Cerebellar cortex (tissue), 1 donor: ENCODE data around the gene LTC4S.

Experiments
- DNase-seq: peaks from one replicate; pipeline ENCODE4 v3.0.0-alpha.2; 2015; ENCODE audit warnings: low spot score

Gene LTC4S

GRCh38 chr5:179812135-179812825 is 18.5 kb downstream of the LTC4S start:
- peak; percentile 96 for DNase-seq

DNA sequence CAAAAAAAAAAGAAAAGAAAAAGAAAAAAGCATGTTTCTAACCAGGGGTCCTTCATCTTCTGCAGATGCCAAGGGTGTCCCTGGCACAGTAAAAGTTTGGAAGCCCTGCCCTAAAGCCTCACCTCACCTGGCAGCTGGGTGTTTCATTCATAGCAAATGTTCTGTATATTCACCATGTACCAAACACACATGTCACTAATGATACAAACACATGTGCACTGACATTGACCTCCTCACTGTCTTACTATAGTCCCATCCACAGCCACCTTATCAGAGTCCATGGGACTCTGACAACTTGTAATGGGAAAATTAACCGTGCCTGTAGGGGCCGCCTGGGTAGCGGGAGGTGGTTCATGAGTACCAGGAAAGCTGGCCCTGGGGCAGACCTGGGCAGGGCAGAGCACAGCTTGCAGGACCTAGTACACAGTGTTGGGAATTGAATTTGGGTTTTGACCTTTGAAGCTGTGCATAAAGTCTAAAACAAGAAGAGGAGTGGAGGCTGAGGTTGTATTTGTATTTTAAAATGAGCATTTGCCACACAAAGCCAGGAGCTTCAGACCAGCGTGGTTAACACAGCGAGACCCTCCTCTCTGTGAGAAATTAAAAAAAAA is 19.3 kb downstream of the LTC4S start:
- DNase-seq: no peak

DNA sequence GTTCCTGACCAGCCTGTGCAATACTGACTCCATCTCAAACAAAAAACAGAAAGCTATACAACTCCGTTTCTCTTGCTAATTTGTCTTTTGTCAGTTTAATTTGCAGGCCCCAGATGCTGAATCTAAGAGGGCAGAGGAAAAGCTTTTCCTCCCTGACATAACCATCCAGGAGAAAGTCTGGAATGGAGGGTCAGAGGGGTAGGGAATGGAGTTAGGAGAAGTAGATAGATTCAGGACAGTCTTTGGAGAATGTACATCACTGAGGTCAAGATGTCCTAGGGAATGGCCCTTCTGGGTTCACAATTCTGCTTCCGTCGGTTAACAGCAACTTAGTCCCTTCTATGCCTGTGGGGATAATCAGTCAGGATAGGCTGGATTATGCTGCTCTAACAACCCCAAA is 20.3 kb downstream of the LTC4S start:
- DNase-seq: no peak

DNA sequence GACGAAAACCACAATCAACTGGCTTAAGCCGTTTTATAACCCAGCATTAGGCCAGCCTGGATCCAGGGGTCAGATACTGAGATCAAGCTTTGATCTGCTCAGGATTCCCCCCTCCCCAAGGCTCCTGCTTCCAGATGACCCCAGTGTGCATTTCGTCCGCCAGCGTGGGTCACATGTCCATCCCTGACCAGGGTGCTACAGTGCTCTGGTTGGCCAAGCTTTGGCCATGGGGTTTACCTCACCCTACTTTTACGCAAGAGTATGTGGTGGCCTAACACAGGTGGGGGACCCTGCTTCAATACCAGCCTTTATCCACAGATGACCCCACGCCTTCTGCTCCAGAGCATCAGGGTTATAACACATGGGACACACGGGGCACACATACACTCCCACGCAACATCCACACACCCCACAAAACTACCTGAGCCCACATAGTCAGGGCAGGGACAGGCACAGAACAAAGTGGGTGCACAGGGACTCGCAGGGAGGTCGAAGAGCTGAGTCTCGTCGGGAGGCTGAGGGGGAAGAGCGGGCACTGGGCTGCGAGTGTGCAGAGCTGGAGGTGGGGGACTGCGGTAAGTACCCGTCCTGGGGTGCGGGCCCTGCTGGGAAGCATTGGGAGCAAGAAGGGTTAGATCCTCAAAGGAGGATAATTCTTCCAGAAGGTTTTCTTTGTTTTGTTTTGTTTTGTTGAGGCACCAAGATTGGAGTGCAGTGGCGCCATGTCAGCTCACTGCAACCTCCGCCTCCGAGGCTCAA is 21.9 kb downstream of the LTC4S start:
- no peak for DNase-seq

DNA sequence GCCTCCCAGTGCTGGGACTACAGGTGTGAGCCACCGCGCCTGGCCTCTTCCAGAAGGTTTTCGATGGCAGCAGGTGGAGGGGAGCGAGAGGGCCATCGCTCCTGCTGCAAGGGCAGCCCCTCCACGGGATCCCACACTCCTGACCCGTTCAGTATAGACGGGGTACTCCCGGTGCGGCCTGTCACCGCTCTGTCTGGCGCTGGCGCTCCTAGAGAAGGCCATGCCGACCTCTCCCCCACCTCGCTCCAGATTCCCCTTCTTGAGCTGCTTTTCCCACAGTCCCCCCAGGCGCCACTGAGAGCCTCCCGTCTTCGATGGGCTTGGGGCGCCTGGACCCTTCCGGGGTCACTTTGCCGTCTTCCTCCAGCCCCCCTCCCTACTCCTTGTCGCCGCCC is 22.6 kb downstream of the LTC4S start:
- DNase-seq: no peak

- no peak for DNase-seq
Measured at GRCh38 chr5:179816796-179817469, 23.1 kb downstream of the LTC4S start.

DNA sequence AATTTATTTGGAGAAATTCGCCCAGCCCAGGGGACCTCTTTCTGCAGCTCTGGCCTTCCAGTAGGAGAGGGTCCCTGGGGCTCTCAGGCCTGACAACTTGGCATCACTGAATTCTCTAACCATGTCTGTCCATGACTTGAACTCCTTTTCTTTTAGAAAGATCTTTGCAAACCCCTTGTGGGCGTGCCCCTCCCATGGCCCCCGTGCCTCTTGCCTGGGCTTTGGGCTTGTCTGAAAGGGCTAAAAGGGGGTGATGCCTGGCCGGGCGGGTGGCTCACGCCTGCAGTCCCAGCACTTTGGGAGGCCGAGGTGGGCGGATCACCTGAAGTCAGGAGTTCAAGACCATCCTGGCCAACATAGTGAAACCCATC is 23.7 kb downstream of the LTC4S start:
- DNase-seq: no peak

- DNase-seq: no peak
Measured at GRCh38 chr5:179817890-179818745, 24.3 kb downstream of the LTC4S start.

- peak; percentile 86 for DNase-seq
Measured at GRCh38 chr5:179818746-179819295, 25.0 kb downstream of the LTC4S start.

DNA sequence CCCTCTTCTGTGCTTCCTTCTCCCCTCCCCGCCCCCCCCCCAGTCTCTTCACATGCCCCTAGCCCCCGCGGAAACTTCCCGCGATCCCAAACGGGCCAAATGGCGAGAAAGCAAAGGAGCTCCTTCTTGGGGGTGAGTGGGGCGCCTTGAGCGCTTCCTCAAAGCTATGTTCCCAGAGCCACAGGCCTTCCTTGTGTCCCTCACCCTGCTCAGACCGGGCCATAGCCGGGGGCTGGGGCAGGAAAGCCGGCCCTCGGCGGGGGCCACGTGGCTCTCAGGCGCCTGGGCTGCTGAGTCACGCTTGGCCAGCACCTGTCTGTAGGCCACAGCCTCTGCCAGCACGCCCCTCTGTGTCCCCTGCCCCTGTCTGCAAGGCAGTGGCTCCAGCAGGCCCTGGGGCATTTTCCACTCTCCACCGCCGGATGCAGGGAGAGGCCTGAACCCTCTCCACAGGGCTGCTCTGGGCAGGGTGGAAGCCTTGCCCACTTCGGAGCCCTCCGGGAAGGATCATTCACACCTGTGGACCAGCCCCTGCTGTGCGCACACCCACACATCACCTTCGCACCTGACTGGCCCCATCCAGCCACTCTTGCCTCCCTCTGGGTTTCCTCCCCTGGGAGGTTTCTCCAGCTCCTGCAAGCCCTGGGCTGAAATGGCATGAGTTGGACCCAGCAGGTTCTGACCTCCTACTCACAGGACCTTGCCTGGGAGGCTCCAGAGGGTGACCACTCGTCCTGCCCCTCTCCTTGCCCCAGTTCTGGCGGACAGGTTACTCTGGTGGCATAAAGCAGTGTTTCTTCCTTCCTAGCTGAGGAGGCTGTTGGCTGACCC is 25.7 kb downstream of the LTC4S start:
- peak; percentile 69 for DNase-seq

DNA sequence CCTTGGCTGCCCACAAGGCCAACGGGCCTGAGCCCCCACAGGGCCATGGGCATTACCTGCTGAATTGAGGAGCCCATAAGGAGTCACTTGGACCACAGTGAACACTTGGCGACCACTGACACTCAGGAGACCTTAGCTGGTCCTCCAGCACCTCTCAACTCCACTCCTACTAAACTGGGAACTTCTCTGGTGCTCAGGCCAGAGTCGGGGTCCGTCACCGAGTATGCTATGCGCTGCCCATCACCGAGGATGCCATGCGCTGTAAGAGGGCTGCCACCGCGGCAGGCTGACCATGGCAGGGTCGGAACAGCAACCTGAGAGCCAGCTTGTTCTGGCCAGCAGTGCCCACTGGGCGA is 26.3 kb downstream of the LTC4S start:
- no peak for DNase-seq

- peak; percentile 82 for DNase-seq
Measured at GRCh38 chr5:179820483-179821297, 26.9 kb downstream of the LTC4S start, which contains the start of gene SQSTM1. Gene SQSTM1, plus strand, starts transcription at chr5:179820905. Its CDS starts 32 bp downstream, at chr5:179820937.

DNA sequence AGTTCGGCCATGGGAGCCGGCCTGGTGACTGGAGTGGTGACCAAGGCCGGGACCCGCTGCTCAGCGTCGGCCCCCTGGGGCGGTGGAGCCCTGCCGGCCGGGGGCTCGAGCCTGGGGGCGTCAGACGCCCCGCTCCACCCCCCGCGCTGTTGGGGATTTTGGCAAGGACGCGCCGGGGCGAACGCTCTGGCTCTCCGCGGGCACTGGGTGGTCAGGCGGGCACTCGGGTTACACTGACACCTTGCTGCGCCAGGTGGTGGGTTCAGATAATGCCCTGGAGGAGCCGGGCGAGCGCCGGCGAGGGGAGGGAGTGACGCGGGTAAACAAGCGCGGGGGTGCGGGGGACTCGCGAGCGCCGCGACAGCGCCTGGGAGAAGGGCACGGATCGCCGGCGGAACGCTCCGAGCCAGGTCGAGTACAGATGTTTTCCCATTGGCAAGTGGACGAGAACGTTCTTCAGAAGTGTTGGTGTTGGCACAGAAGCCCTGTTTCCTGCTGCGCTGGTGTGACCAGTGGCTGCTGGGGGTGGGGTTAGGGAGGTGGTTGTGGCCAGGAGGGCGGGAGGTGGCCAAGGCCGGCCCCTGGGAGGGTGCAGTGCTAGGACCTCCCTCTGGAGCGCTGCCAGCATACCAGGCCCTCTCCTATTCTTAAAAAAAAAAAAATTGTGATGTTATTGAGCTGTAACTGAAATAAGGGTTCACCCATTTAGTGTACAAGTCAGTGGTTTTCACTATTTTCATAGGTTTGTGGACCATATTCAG is 27.7 kb downstream of the LTC4S start:
- DNase-seq: peak; percentile 91

- no peak for DNase-seq
Measured at GRCh38 chr5:179822059-179822432, 28.3 kb downstream of the LTC4S start.

GRCh38 chr5:179822444-179822990 is 28.7 kb downstream of the LTC4S start:
- DNase-seq: no peak

- no peak for DNase-seq
Measured at GRCh38 chr5:179823937-179824744, 30.4 kb downstream of the LTC4S start.

- DNase-seq: no peak
Measured at GRCh38 chr5:179824745-179825112, 30.9 kb downstream of the LTC4S start.
